ENCODE data around the gene UST.

- no peak for TF ChIP-seq CTCF (optimal IDR thresholded peaks at IDR 0.05 in 1 of 3, IDR thresholded peaks at IDR 0.05 in 1 of 3, conservative IDR thresholded peaks at IDR 0.05 in 1 of 3; ENCODE audit: extremely low read depth in 1 of 3, insufficient read depth in 2 of 3, low read length in 3 of 3)
- no peak for TF ChIP-seq EZH2 (IDR thresholded peaks at IDR 0.05; ENCODE audit: low read length)
These were observed 251.9 kb downstream of the UST start for GRCh38 chr6:148998704-148999103.
